HG03439 (cell line): ENCODE measurements around the gene STEEP1.

Experiments
- ATAC-seq: cut with Tn5 transposase; IDR thresholded peaks from one replicate; pipeline ENCODE4 v1.9.1; 2021; ENCODE audit warnings: mild to moderate bottlenecking, moderate library complexity; ENCODE audit not compliant: unreplicated experiment

STEEP1 gene

DNA sequence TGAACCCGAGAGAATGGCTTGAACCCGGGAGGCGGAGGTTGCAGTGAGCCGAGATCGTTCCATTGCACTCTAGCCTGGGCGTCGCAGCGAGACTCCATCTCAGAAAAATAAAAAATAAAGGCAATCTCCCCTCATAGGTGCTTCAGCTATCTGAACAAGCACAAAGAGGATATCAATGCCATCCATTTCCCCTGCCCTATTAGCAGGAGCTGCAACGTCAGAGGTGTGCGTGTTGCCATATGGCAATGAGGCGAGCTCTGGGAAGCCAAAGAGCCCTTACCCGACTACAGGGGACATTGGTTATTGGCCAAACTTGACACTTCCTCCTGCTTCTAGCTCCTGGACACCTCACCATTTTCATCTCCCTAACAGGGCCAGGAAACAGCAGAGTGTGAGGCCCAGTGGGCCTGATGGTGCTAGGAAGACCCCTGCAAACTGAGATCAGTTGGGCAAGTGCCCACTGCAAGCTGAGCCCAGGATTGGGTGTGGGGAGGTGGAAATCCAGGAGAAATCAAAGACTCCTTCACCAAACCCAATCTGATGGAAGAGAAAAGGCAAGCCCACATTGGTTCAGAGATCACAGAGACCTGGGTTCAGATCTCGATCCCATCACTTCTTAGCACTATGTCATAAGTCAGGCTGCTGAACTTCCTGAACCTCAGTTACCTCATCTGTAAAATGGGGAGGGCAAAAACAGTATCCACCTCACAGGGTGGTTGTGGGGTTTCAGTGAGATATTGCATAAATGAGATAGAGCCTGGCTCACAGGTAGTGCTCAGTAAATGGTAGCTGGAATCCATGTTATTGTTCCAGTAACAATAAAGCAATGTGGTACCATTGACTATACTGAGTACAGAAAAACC, 75.8 kb downstream of the STEEP1 start:
- ATAC-seq: no peak

DNA sequence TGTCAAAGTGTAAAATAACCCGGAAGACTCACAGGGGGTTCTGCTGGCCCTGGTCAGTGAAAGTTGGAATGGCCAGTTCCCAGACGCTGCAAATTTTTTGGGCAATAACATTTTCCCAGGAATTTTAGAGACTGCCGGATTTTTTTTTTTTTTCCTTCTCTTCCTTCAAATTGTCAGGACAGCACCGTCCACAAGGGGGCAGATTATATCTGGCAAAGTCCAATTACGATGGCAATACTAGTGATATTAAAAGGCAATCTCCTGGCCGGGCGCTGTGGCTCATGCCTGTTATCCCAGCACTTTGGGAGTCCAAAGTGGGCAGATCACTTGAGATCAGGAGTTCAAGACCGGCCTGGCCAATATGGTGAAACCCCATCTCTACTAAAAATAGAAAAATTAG, 76.5 kb downstream of the STEEP1 start:
- no peak for ATAC-seq
